ENCODE results near the gene SDHAF2.
"Not testable (repeated sequence)": the region's sequence is repeated elsewhere in the genome, so short reads cannot be mapped to it uniquely, and the experiment has no call there.

Gene SDHAF2

GRCh38 chr11:61425367-61426131 is 4.4 kb upstream of the SDHAF2 start:
- DNase-seq: no peak

- DNase-seq: peak; percentile 71
Measured at GRCh38 chr11:61429346-61429690, 606 bp upstream of the SDHAF2 start.

- not testable (repeated sequence) for DNase-seq
Measured at GRCh38 chr11:61430839-61431238, 915 bp downstream of the SDHAF2 start.

GRCh38 chr11:61437496-61437895 is 7.6 kb downstream of the SDHAF2 start:
- DNase-seq: no peak

GRCh38 chr11:61439615-61440014 is 9.7 kb downstream of the SDHAF2 start:
- no peak for DNase-seq

GRCh38 chr11:61442616-61443015 is 12.7 kb downstream of the SDHAF2 start:
- DNase-seq: no peak

- DNase-seq: no peak
Measured at GRCh38 chr11:61445516-61445915, 15.6 kb downstream of the SDHAF2 start.

GRCh38 chr11:61446211-61446651 is 16.3 kb downstream of the SDHAF2 start:
- peak; percentile 91 for DNase-seq

GRCh38 chr11:61447601-61448551 is 18.0 kb downstream of the SDHAF2 start:
- DNase-seq: no peak

GRCh38 chr11:61448552-61448927 is 18.6 kb downstream of the SDHAF2 start:
- DNase-seq: no peak

- no peak for DNase-seq
Measured at GRCh38 chr11:61452825-61453224, 22.9 kb downstream of the SDHAF2 start.

- DNase-seq: no peak
Measured at GRCh38 chr11:61453695-61454094, 23.8 kb downstream of the SDHAF2 start.

- no peak for DNase-seq
Measured at GRCh38 chr11:61454520-61454919, 24.6 kb downstream of the SDHAF2 start.

GRCh38 chr11:61460474-61460881 is 30.6 kb downstream of the SDHAF2 start:
- DNase-seq: no peak

GRCh38 chr11:61460986-61461385 is 31.1 kb downstream of the SDHAF2 start:
- DNase-seq: no peak

GRCh38 chr11:61467602-61468001 is 37.7 kb downstream of the SDHAF2 start:
- not testable (repeated sequence) for DNase-seq

- no peak for DNase-seq
Measured at GRCh38 chr11:61468002-61468401, 38.1 kb downstream of the SDHAF2 start.

- peak; percentile 17 for DNase-seq
Measured at GRCh38 chr11:61472282-61472681, 42.4 kb downstream of the SDHAF2 start.

GRCh38 chr11:61472868-61473267 is 42.9 kb downstream of the SDHAF2 start:
- DNase-seq: no peak

GRCh38 chr11:61473370-61474012 is 43.6 kb downstream of the SDHAF2 start:
- peak; percentile 64 for DNase-seq

GRCh38 chr11:61474013-61474643 is 44.2 kb downstream of the SDHAF2 start:
- no peak for DNase-seq

- no peak for DNase-seq
Measured at GRCh38 chr11:61475433-61475832, 45.5 kb downstream of the SDHAF2 start.

GRCh38 chr11:61476371-61476770 is 46.4 kb downstream of the SDHAF2 start:
- DNase-seq: no peak

Measured in hematopoietic multipotent progenitor cell treated with erythropoietin and hydrocortisone succinate and interleukin-3 and kit ligand, for 8 days (in vitro differentiated cells).